Stomach smooth muscle (tissue), 2 donors: Measurements from ENCODE around the gene CCL18.
"Not testable (repeated sequence)": the region's sequence is repeated elsewhere in the genome, so short reads cannot be mapped to it uniquely, and the experiment has no call there.

Experiments
- H3K27ac ChIP-seq: one replicate; pipeline ENCODE4 v1.7.0; 2013; ENCODE audit warnings: mild to moderate bottlenecking, low read length, inconsistent platforms
- H3K27me3 ChIP-seq, 2 donors: one replicate each; pipeline ENCODE4 v1.7.0; 2013; ENCODE audit warnings: low read length in 2 of 2; ENCODE audit not compliant: insufficient read depth in 2 of 2, control insufficient read depth in 1 of 2
- H3K36me3 ChIP-seq, 2 donors: one replicate each; pipeline ENCODE4 v1.7.0; 2013; ENCODE audit warnings: low read length in 2 of 2; ENCODE audit not compliant: control insufficient read depth in 2 of 2, insufficient read depth in 2 of 2
- H3K4me1 ChIP-seq: one replicate; pipeline ENCODE4 v1.7.0; 2013; ENCODE audit warnings: low read length; ENCODE audit not compliant: control insufficient read depth, insufficient read depth
- H3K4me3 ChIP-seq, 2 donors: one replicate each; pipeline ENCODE4 v1.7.0; 2013; ENCODE audit warnings: low read length in 2 of 2
- H3K9ac ChIP-seq, 2 donors: one replicate each; pipeline ENCODE4 v1.7.0; 2013; ENCODE audit warnings: low read length in 2 of 2, mild to moderate bottlenecking in 1 of 2
- H3K9me3 ChIP-seq, 2 donors: one replicate each; pipeline ENCODE4 v1.7.0; 2013; ENCODE audit warnings: low read length in 2 of 2; ENCODE audit not compliant: control insufficient read depth in 2 of 2
- donor health status: healthy.
- donor health status: Pancreatic carcinoma.

The CCL18 gene

DNA sequence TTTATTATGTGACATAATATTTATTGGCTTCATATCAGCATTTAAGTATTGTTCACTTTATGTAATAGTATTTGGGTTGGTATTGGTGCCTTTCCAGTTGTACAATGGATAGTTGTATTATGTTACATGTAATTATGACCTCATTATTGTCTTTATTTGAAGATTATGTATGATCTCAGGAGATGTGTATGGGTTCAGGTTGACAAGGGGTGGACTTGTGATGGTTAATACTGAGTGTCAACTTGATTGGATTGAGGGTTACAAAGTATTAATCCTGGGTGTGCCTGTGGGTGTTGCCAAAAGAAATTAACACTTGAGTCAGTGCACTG, 51.5 kb downstream of the CCL18 start:
- H3K9ac ChIP-seq, H3K36me3 ChIP-seq: not testable (repeated sequence)

GRCh38 chr17:36117505-36118382, 53.7 kb downstream of the CCL18 start:
- Histone ChIP-seq H3K9me3 (no peaks in the 10 kb centered on the region), H3K27ac (no peak overlapping the region), H3K27me3 (no peaks in the 10 kb centered on the region), H3K9ac (no peak overlapping the region), H3K36me3 (no peaks in the 10 kb centered on the region), H3K4me3 (no peak overlapping the region), H3K4me1 (no peaks in the 10 kb centered on the region)

More for the DNA sequence above, 51.5 kb downstream of the CCL18 start:
- not testable (repeated sequence) for H3K27ac ChIP-seq, H3K27me3 ChIP-seq, H3K4me3 ChIP-seq, H3K4me1 ChIP-seq, H3K9me3 ChIP-seq

DNA sequence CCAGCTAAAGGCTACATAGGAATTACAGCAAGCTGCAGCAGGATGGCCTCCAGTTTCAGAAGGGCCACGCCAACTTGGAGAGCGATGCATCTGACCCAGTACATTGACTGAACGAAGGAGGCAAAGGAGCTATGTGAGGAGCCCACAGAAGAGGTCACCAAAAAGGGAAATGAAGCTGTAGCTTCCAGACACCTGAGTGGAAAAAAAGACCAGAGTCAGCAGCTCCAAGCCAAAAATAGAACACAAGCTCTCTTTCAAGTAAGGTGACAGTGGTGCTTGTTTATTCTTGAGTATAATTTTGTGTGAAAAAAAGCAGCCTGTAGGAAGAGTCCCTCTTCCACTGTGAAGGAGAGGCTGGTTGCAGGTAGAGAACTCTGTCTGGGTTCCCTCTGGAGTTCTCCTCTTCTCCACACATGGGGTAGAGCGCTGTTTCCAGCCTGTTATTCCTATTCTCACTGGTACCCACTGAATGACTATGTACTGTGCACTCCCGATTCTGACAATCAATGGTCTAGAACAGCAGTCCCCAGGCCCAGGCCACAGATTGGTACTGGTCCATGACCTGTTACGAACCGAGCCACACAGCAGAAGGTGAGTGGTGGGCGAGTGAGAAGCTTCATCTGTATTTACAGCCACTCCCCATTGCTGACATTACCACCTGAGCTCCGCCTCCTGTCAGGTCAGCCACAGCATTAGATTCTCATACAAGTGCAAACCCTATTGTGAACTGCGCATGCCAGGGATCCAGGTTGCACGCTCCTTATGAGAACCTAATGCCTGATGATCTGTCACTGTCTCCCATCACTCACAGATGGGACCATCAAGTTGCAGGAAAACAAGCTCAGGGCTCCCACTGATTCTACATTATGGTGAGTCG, 54.6 kb downstream of the CCL18 start:
- no peaks in the 10 kb centered on the region for H3K4me1 ChIP-seq
- H3K9me3 ChIP-seq = no peaks in the 10 kb centered on the region
- no peaks in the 10 kb centered on the region for H3K36me3 ChIP-seq

DNA sequence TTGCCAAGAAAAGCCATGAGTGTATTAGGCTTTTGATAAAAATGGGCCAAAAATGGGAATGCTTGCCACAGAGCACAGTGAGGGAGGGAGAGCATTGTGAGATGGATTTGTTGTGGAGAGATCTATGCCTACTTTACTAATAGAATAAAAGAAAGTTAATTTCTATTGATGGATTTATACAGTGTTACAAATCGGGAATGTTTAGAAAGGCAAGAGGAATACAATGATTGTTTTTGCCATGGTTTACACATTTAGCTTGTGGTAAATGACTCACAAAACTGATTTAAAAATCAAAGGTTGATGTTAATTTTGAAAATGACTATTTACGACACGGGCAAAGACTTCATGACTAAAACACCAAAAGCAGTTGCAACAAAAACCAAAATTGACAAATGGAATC, 56.1 kb downstream of the CCL18 start:
- Histone ChIP-seq H3K9ac (no peak overlapping the region), H3K4me3 (no peak overlapping the region), H3K4me1 (no peaks in the 10 kb centered on the region), H3K27me3 (peaks cover 0 to 4% of the 10 kb centered on the region in 2 donors), H3K36me3 (no peaks in the 10 kb centered on the region), H3K27ac (no peak overlapping the region), H3K9me3 (no peaks in the 10 kb centered on the region)

More for the DNA sequence above, 54.6 kb downstream of the CCL18 start:
- H3K9ac ChIP-seq = no peak overlapping the region
- no peak overlapping the region for H3K4me3 ChIP-seq
- H3K27me3 ChIP-seq = no peaks in the 10 kb centered on the region
- H3K27ac ChIP-seq = no peak overlapping the region

- H3K36me3 ChIP-seq = not testable (repeated sequence)
These were observed 57.0 kb downstream of the CCL18 start for GRCh38 chr17:36121099-36121498.

More at GRCh38 chr17:36121099-36121498, 57.0 kb downstream of the CCL18 start:
- H3K4me3 ChIP-seq, H3K9ac ChIP-seq, H3K9me3 ChIP-seq, H3K27ac ChIP-seq, H3K4me1 ChIP-seq, H3K27me3 ChIP-seq: not testable (repeated sequence)
